ENCODE measurements around the gene RASL10A.

- TF ChIP-seq CREB5 (CRISPR knock-in tag; IDR thresholded peaks at IDR 0.05; ENCODE audit: low read depth) (no peak), ZFP3 (CRISPR knock-in tag; IDR thresholded peaks at IDR 0.05) (peak; percentile 99), TCF4 (CRISPR knock-in tag; IDR thresholded peaks at IDR 0.05; ENCODE audit: borderline replicate concordance) (no peak), ZNF565 (CRISPR knock-in tag; conservative IDR thresholded peaks at IDR 0.05; ENCODE audit: low read depth) (no peak), PATZ1 (CRISPR knock-in tag; IDR thresholded peaks at IDR 0.05; ENCODE audit: borderline replicate concordance) (no peak), ZFP30 (CRISPR knock-in tag; IDR thresholded peaks at IDR 0.05) (no peak), POU6F1 (CRISPR knock-in tag; IDR thresholded peaks at IDR 0.05; ENCODE audit: borderline replicate concordance, low read depth) (no peak)
These were observed 48.7 kb downstream of the RASL10A start for GRCh38 chr22:29266564-29267461.
